ENCODE results near the gene IPO7.

Gene IPO7

GRCh38 chr11:9495803-9496514, 111.5 kb downstream of the IPO7 start:
- DNase-seq (ENCODE audit: low spot score) = no peak
